Neural cell (in vitro differentiated cells): ENCODE data around the gene EIF2B4.

Experiments
- CTCF ChIP-seq: fragments of 450-650 bp; IDR thresholded peaks from 2 replicates; pipeline ENCODE4 v1.5.1; 2014; ENCODE audit warnings: antibody characterized with exemption, mild to moderate bottlenecking, moderate library complexity; ENCODE audit not compliant: poor library complexity, severe bottlenecking
- EP300 ChIP-seq: fragments of 450-650 bp; conservative IDR thresholded peaks from 2 replicates; pipeline ENCODE4 v1.6.1; 2014; ENCODE audit warnings: antibody characterized with exemption, mild to moderate bottlenecking, moderate library complexity; ENCODE audit not compliant: poor library complexity, severe bottlenecking
- EZH2 ChIP-seq: fragments of 200-600, 300-800 bp; shearing (Covaris generic), sonication (generic); IDR thresholded peaks from 2 replicates; pipeline ENCODE4 v1.6.1; 2014; ENCODE audit warnings: antibody characterized with exemption, low read length, borderline replicate concordance, mild to moderate bottlenecking; ENCODE audit not compliant: insufficient read depth, poor library complexity, severe bottlenecking
- POLR2AphosphoS5 ChIP-seq: IDR thresholded peaks from 2 replicates; pipeline ENCODE4 v1.6.1; 2012
- RAD21 ChIP-seq: fragments of 450-650 bp; conservative IDR thresholded peaks from 2 replicates; pipeline ENCODE4 v1.6.1; 2014; ENCODE audit warnings: antibody characterized with exemption, mild to moderate bottlenecking, moderate library complexity
- REST ChIP-seq: IDR thresholded peaks from 2 replicates; pipeline ENCODE4 v1.6.1; 2012; ENCODE audit warnings: borderline replicate concordance
- SMC3 ChIP-seq: fragments of 450-650 bp; conservative IDR thresholded peaks from 2 replicates; pipeline ENCODE4 v1.6.1; 2014; ENCODE audit warnings: antibody characterized with exemption, mild to moderate bottlenecking, moderate library complexity; ENCODE audit not compliant: poor library complexity
- TAF1 ChIP-seq: IDR thresholded peaks from 2 replicates; pipeline ENCODE4 v1.6.1; 2012; ENCODE audit warnings: low read depth

GRCh38 chr2:27379836-27380625 lies 9.9 kb upstream of the EIF2B4 start:
- TF ChIP-seq RAD21 (no peak), CTCF (no peak), EP300 (no peak), TAF1 (no peak), EZH2 (no peak), SMC3 (no peak), POLR2AphosphoS5 (no peak), REST (no peak)
